Measurements from ENCODE around the gene LYST. TPM values are rescaled to one million over a fixed set of nuclear protein-coding genes. Genes with fewer than 3 reads are reported as not detected.

LYST gene
- polyA plus RNA-seq, 1 donor from 2014 or later = 23.4 TPM

- Histone ChIP-seq H3K79me2 (replicated peaks; ENCODE audit: insufficient read depth, low read length) (no peaks in the 10 kb centered on the region), H4K20me1 (ENCODE audit: insufficient read depth) (no peaks in the 10 kb centered on the region), H3K9me2 (ENCODE audit: insufficient read depth, low read length) (no peaks in the 10 kb centered on the region), H3K27ac (ENCODE audit: low read length) (no peak overlapping the region), H3K36me3 (ENCODE audit: insufficient read depth, low read length) (no peaks in the 10 kb centered on the region), H3F3A (ENCODE audit: insufficient read depth, low read length, poor library complexity, severe bottlenecking) (no peaks in the 10 kb centered on the region), H3K4me2 (ENCODE audit: low read length) (no peak overlapping the region), H3K9ac (ENCODE audit: low read length) (no peak overlapping the region), H2AFZ (ENCODE audit: low read depth, low read length) (no peak overlapping the region), H3K27me3 (ENCODE audit: insufficient read depth, low read depth, low read length) (no peaks in the 10 kb centered on the region), H3K9me3 (ENCODE audit: low read length) (no peaks in the 10 kb centered on the region), H3K4me3 (ENCODE audit: low read length) (no peak overlapping the region)
- TF ChIP-seq POLR2AphosphoS5 (IDR thresholded peaks at IDR 0.05) (no peak), EP300 (conservative IDR thresholded peaks at IDR 0.05; ENCODE audit: poor library complexity, severe bottlenecking) (no peak), CTCF (IDR thresholded peaks at IDR 0.05; ENCODE audit: poor library complexity, severe bottlenecking) (no peak)
These were observed 36.2 kb upstream of the LYST start for GRCh38 chr1:235902677-235903542.

GRCh38 chr1:235901461-235901860 lies 34.8 kb upstream of the LYST start:
- TF ChIP-seq REST (IDR thresholded peaks at IDR 0.05; ENCODE audit: borderline replicate concordance) = no peak
- TF ChIP-seq TAF1 (IDR thresholded peaks at IDR 0.05; ENCODE audit: low read depth) = no peak
- no peak overlapping the region for H3K9ac ChIP-seq (ENCODE audit: low read length)
- H3K9me3 ChIP-seq (ENCODE audit: low read length) = no peaks in the 10 kb centered on the region
- no peak overlapping the region for H2AFZ ChIP-seq (ENCODE audit: low read depth, low read length)
- no peak overlapping the region for H3K4me2 ChIP-seq (ENCODE audit: low read length)
- no peaks in the 10 kb centered on the region for H3K36me3 ChIP-seq (ENCODE audit: insufficient read depth, low read length)
- H3F3A ChIP-seq (ENCODE audit: insufficient read depth, low read length, poor library complexity, severe bottlenecking) = no peaks in the 10 kb centered on the region
- H3K27ac ChIP-seq (ENCODE audit: low read length) = no peak overlapping the region
- no peaks in the 10 kb centered on the region for H4K20me1 ChIP-seq (ENCODE audit: insufficient read depth)
- no peaks in the 10 kb centered on the region for H3K27me3 ChIP-seq (ENCODE audit: insufficient read depth, low read depth, low read length)
- H3K4me3 ChIP-seq (ENCODE audit: low read length) = no peak overlapping the region
- no peaks in the 10 kb centered on the region for H3K79me2 ChIP-seq (replicated peaks; ENCODE audit: insufficient read depth, low read length)
- no peaks in the 10 kb centered on the region for H3K9me2 ChIP-seq (ENCODE audit: insufficient read depth, low read length)

- H3K4me3 ChIP-seq (ENCODE audit: low read length) = no peak overlapping the region
- H2AFZ ChIP-seq (ENCODE audit: low read depth, low read length) = no peak overlapping the region
- H4K20me1 ChIP-seq (ENCODE audit: insufficient read depth) = no peaks in the 10 kb centered on the region
- H3K36me3 ChIP-seq (ENCODE audit: insufficient read depth, low read length) = no peaks in the 10 kb centered on the region
- H3K79me2 ChIP-seq (replicated peaks; ENCODE audit: insufficient read depth, low read length) = no peaks in the 10 kb centered on the region
- H3K4me2 ChIP-seq (ENCODE audit: low read length) = no peak overlapping the region
- no peaks in the 10 kb centered on the region for H3K9me2 ChIP-seq (ENCODE audit: insufficient read depth, low read length)
- H3K9me3 ChIP-seq (ENCODE audit: low read length) = no peaks in the 10 kb centered on the region
- no peaks in the 10 kb centered on the region for H3F3A ChIP-seq (ENCODE audit: insufficient read depth, low read length, poor library complexity, severe bottlenecking)
- no peak overlapping the region for H3K27ac ChIP-seq (ENCODE audit: low read length)
- no peaks in the 10 kb centered on the region for H3K27me3 ChIP-seq (ENCODE audit: insufficient read depth, low read depth, low read length)
- no peak overlapping the region for H3K9ac ChIP-seq (ENCODE audit: low read length)
- TF ChIP-seq EP300 (conservative IDR thresholded peaks at IDR 0.05; ENCODE audit: poor library complexity, severe bottlenecking) = no peak
- no peak for TF ChIP-seq CTCF (IDR thresholded peaks at IDR 0.05; ENCODE audit: poor library complexity, severe bottlenecking)
- TF ChIP-seq TAF1 (IDR thresholded peaks at IDR 0.05; ENCODE audit: low read depth) = no peak
- no peak for TF ChIP-seq RAD21 (conservative IDR thresholded peaks at IDR 0.05)
- TF ChIP-seq EZH2 (IDR thresholded peaks at IDR 0.05; ENCODE audit: borderline replicate concordance, insufficient read depth, low read length, poor library complexity, severe bottlenecking) = no peak
- TF ChIP-seq POLR2AphosphoS5 (IDR thresholded peaks at IDR 0.05) = no peak
- TF ChIP-seq MXI1 (conservative IDR thresholded peaks at IDR 0.05; ENCODE audit: poor library complexity, severe bottlenecking) = no peak
- TF ChIP-seq SMC3 (conservative IDR thresholded peaks at IDR 0.05; ENCODE audit: poor library complexity) = no peak
- TF ChIP-seq REST (IDR thresholded peaks at IDR 0.05; ENCODE audit: borderline replicate concordance) = no peak
These were observed 31.4 kb upstream of the LYST start for GRCh38 chr1:235898126-235898525.

Data from neural cell (in vitro differentiated cells).